OCI-M1 (cell line): Measurements from ENCODE around the gene PTK7.
A peak's percentile ranks its signal among the peaks of the same experiment; 100 is the strongest.
"Not testable (repeated sequence)": the region's sequence is repeated elsewhere in the genome, so short reads cannot be mapped to it uniquely, and the experiment has no call there.

ENCODE experiments used
- DNase-seq: peaks from one replicate; lab custom pipeline; 2025; lab: John Stamatoyannopoulos, UW

PTK7 gene

GRCh38 chr6:43119482-43119881 is 43.4 kb downstream of the PTK7 start:
- DNase-seq = no peak

GRCh38 chr6:43120101-43120763 is 44.1 kb downstream of the PTK7 start:
- no peak for DNase-seq

- no peak for DNase-seq
Measured at GRCh38 chr6:43120944-43121913, 45.1 kb downstream of the PTK7 start.

- DNase-seq = no peak
Measured at GRCh38 chr6:43122146-43122545, 46.0 kb downstream of the PTK7 start.

GRCh38 chr6:43123461-43124314 is 47.6 kb downstream of the PTK7 start:
- DNase-seq = no peak

GRCh38 chr6:43124481-43124880 is 48.4 kb downstream of the PTK7 start:
- DNase-seq = no peak

- DNase-seq = no peak
Measured at GRCh38 chr6:43125119-43125518, 49.0 kb downstream of the PTK7 start.

- no peak for DNase-seq
Measured at GRCh38 chr6:43125555-43125954, 49.4 kb downstream of the PTK7 start.

GRCh38 chr6:43127180-43127579 is 51.1 kb downstream of the PTK7 start:
- no peak for DNase-seq

GRCh38 chr6:43127877-43128276 is 51.8 kb downstream of the PTK7 start:
- no peak for DNase-seq

GRCh38 chr6:43128926-43129325 is 52.8 kb downstream of the PTK7 start:
- DNase-seq = no peak

GRCh38 chr6:43129434-43130194 is 53.5 kb downstream of the PTK7 start:
- DNase-seq = peak; percentile 67

- DNase-seq = no peak
Measured at GRCh38 chr6:43130429-43130828, 54.3 kb downstream of the PTK7 start.

- not testable (repeated sequence) for DNase-seq
Measured at GRCh38 chr6:43131379-43131778, 55.3 kb downstream of the PTK7 start.

GRCh38 chr6:43138267-43138666 is 62.2 kb downstream of the PTK7 start:
- DNase-seq = no peak

- not testable (repeated sequence) for DNase-seq
Measured at GRCh38 chr6:43139973-43140372, 63.9 kb downstream of the PTK7 start.

GRCh38 chr6:43141644-43142043 is 65.5 kb downstream of the PTK7 start:
- no peak for DNase-seq

GRCh38 chr6:43142101-43142500 is 66.0 kb downstream of the PTK7 start:
- no peak for DNase-seq

GRCh38 chr6:43143235-43144128 is 67.4 kb downstream of the PTK7 start:
- peak; percentile 93 for DNase-seq

GRCh38 chr6:43144879-43145278 is 68.8 kb downstream of the PTK7 start:
- DNase-seq = no peak
